Activated naive CD8-positive, alpha-beta T cell treated with anti-CD3 and anti-CD28 coated beads, Interleukin-2, amount 50 U/mL, for 24 hours (primary cell): ENCODE measurements around the gene ADA.
A peak's percentile ranks its signal among the peaks of the same experiment; 100 is the strongest.
"Not testable (repeated sequence)": the region's sequence is repeated elsewhere in the genome, so short reads cannot be mapped to it uniquely, and the experiment has no call there.

ENCODE experiments used
- ATAC-seq: fragments of 150-1000 bp; cut with Tn5 transposase; one replicate; pipeline ENCODE4 v1.10.0; 2021
- DNase-seq: peaks from one replicate; pipeline ENCODE4 v3.0.0; 2021
- H3K27ac Mint-ChIP-seq: one replicate; pipeline ENCODE4 v1.8.0; 2021; ENCODE audit warnings: mild to moderate bottlenecking, mixed read lengths
- H3K27me3 Mint-ChIP-seq: one replicate; pipeline ENCODE4 v1.8.0; 2021; ENCODE audit warnings: mixed read lengths
- H3K36me3 Mint-ChIP-seq: one replicate; pipeline ENCODE4 v1.8.0; 2021; ENCODE audit warnings: low read depth, mixed read lengths
- H3K4me1 Mint-ChIP-seq: one replicate; pipeline ENCODE4 v1.8.0; 2021; ENCODE audit warnings: mixed read lengths
- H3K4me3 Mint-ChIP-seq: one replicate; pipeline ENCODE4 v1.8.0; 2021; ENCODE audit warnings: mild to moderate bottlenecking, moderate library complexity, mixed read lengths
- H3K9me3 Mint-ChIP-seq: one replicate; pipeline ENCODE4 v1.8.0; 2021; ENCODE audit warnings: mixed read lengths

The ADA gene

DNA sequence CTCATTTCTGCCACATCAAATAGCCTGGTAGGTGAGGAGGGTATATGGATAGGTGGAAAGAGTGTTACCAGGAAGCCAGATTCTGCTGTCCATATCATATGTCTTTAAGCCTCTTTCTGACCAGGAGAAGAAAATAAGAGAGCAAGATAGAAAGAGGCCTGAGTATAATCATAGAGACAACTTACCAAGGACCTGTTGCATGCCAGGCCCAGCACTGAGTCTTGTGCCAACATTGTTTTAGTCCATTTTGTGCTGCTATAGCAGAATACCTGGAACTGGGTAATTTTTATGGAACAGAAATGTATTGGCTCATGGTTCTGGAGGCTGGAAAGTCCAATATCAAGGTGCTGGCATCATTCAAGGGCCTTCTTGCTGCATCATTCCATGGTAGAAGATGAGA lies 7.3 kb upstream of the ADA start:
- no peak overlapping the region for H3K4me3 Mint-ChIP-seq
- ATAC-seq (no peak), DNase-seq (no peak)
- no peaks in the 10 kb centered on the region for H3K9me3 Mint-ChIP-seq
- peaks cover 4% of the 10 kb centered on the region for H3K36me3 Mint-ChIP-seq
- H3K27me3 Mint-ChIP-seq, result no peaks in the 10 kb centered on the region
- peaks cover 2% of the 10 kb centered on the region for H3K4me1 Mint-ChIP-seq
- no peak overlapping the region for H3K27ac Mint-ChIP-seq

DNA sequence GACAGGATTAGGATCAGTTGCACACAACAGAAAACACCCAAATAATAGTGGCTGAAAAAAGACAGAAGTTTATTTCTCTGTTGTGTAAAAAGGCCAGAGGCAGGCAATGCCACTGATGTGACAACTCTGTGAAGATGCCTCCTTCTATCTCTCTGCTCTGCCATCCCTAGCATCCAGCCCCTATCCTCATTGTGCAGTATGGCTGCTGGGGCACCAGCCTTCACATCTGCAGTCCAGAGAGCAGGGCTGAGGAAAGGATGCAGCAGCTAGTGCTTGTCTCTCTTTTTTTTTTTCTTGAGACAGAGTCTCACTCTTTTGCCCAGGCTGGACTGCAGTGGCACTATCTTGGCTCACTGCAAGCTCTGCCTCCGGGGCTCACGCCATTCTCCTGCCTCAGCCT lies 6.4 kb upstream of the ADA start:
- ATAC-seq (no peak), DNase-seq (no peak)
- Mint-ChIP-seq H3K36me3 (peaks cover 4% of the 10 kb centered on the region), H3K9me3 (no peaks in the 10 kb centered on the region), H3K27me3 (no peaks in the 10 kb centered on the region), H3K4me1 (peaks cover 6% of the 10 kb centered on the region), H3K4me3 (no peak overlapping the region), H3K27ac (no peak overlapping the region)

DNA sequence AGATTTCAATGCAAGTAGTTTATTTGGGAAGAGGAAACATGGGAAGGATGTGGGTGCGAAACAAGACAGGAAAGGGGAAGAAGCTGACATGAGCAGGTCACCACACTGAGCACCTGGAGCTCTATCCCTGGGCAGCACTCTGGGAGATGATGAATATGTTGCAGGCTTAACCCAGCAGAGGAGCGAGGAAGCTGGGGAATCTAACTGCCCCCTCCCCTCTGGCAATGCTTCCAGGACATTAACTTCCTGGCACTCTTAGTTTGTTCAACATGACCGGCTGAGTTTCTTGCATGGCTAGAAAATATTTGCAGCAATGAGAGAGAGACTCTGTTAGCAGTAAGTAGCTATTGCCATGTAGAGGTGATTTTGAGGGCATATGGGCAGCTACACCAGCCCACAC lies 4.9 kb upstream of the ADA start:
- Mint-ChIP-seq H3K27me3 (no peaks in the 10 kb centered on the region), H3K36me3 (peaks cover 6% of the 10 kb centered on the region), H3K27ac (no peak overlapping the region), H3K4me1 (peaks cover 10% of the 10 kb centered on the region), H3K9me3 (no peaks in the 10 kb centered on the region), H3K4me3 (no peak overlapping the region)
- no peak for ATAC-seq
- DNase-seq, result no peak

DNA sequence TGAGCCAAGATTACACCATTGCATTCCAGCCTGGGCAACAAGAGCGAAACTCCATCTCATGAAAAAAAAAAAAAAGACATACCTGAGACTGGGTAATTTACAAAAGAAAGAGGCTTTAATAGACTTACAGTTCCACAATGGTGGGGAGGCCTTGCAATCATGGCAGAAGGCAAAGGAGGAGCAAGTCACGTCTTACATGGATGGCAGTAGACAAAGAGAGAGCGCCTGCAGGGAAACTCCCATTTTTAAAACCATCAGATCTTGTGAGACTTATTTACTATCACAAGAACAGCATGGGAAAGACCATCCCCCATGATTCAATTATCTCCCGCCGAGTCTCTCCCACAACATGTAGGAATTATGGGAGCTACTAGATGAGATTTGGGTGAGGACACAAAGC lies 2.7 kb upstream of the ADA start:
- not testable (repeated sequence) for DNase-seq, H3K27me3 Mint-ChIP-seq, H3K9me3 Mint-ChIP-seq, H3K36me3 Mint-ChIP-seq, H3K27ac Mint-ChIP-seq, ATAC-seq, H3K4me3 Mint-ChIP-seq
- peaks cover 24% of the 10 kb centered on the region for H3K4me1 Mint-ChIP-seq

DNA sequence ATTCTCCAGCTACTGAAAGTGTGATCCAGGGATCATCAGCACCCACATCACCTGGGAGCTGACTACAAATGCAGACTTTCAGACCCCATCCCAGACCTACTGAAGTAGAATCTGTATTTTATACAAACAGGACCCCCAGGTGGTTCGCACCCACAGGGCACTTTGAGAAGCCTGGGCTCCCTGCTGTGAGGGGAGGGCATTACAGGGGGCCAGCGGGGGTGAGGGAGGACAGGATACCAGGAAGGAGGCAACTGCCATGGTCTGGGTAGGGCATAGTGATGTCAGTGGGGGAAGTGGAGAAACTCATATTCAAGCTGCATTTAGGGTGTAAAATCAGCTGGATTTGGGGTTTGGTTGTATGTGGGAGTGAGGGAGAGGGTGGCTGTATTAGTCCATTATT lies 2.0 kb upstream of the ADA start:
- no peak for ATAC-seq

DNA sequence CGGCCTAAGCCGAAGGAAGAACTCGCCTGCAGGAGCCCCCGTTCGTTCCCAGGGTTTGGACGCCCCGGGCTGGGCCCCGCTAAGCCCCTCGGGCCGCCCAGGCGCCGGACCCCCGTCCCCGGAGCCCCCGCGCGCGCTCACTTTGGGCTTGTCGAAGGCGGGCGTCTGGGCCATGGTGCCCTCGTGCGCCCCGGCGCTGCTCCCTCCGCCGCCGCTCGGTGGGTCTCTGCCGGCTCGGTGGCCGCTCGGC lies 140 bp downstream of the ADA start:
- ATAC-seq (no peak), DNase-seq (no peak)
- no peaks in the 10 kb centered on the region for H3K9me3 Mint-ChIP-seq
- peaks cover 2% of the 10 kb centered on the region for H3K36me3 Mint-ChIP-seq
- H3K4me3 Mint-ChIP-seq, result peak overlapping the region; percentile 84
- H3K4me1 Mint-ChIP-seq, result peaks cover 48% of the 10 kb centered on the region
- H3K27me3 Mint-ChIP-seq, result no peaks in the 10 kb centered on the region
- H3K27ac Mint-ChIP-seq, result no peak overlapping the region

More for the DNA sequence above, 2.0 kb upstream of the ADA start:
- no peak for DNase-seq
- no peaks in the 10 kb centered on the region for H3K27me3 Mint-ChIP-seq
- H3K27ac Mint-ChIP-seq, result no peak overlapping the region
- no peak overlapping the region for H3K4me3 Mint-ChIP-seq
- peaks cover 6% of the 10 kb centered on the region for H3K36me3 Mint-ChIP-seq
- H3K4me1 Mint-ChIP-seq, result peaks cover 30% of the 10 kb centered on the region
- H3K9me3 Mint-ChIP-seq, result no peaks in the 10 kb centered on the region

DNA sequence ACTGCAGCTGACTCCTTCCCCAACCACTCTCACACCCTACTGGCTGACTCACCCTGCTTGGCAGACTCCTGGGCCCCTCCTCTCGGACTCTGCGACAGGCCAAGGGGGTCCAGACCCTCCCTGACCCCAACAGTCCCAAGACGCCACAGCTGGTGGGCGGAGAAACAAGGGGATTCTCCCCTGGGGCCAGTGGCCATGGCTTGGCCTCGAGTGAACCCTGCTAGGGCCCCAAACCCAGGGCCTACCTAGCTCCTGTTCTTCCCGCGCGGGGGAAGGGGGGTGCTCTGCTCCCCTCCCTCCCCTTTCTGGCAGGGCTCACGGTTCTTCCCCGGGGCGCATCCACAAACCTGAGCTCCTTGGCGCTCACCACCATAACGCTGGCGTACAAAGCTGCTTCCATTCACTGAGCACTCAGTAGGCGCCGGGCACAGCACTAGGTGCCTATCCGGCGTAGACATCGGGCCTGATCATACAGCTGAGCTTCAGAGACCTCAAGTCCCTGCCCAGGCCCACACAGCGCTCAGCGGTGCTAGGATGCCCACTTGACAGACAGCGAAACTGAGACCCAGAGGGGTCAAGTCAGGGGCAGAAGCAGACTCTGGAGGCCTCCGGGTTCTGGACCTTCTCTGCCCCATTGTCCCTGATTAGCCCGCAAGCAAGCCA lies 597 bp downstream of the ADA start:
- Mint-ChIP-seq H3K4me1 (peaks cover 53% of the 10 kb centered on the region), H3K27ac (peak overlapping the region; percentile 73), H3K27me3 (no peaks in the 10 kb centered on the region), H3K9me3 (no peaks in the 10 kb centered on the region), H3K4me3 (peak overlapping the region; percentile 84), H3K36me3 (peaks cover 2% of the 10 kb centered on the region)
- ATAC-seq (peak; percentile 35), DNase-seq (peak; percentile 43)

DNA sequence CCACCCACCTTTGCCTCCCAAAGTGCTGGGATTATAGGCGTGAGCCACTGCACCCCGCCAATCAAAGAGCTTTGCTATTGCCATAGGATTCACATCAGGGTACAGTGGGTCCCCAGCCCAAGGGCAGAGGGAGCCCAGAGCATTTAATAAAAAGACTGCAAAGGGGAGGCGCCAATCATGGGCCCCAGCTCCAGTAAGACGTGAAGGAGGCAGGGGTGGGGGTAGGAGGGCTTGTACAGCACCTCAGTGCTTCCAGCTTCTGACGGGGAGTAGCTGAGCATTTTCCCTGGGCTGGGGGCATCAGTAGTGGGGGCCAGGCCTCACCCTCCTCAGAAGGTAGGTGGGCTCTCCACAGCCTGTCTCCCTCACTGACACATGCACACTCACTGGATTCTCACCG lies 1.5 kb downstream of the ADA start:
- Mint-ChIP-seq H3K27ac (no peak overlapping the region), H3K4me3 (peak overlapping the region; percentile 84)
- ATAC-seq, result no peak

DNA sequence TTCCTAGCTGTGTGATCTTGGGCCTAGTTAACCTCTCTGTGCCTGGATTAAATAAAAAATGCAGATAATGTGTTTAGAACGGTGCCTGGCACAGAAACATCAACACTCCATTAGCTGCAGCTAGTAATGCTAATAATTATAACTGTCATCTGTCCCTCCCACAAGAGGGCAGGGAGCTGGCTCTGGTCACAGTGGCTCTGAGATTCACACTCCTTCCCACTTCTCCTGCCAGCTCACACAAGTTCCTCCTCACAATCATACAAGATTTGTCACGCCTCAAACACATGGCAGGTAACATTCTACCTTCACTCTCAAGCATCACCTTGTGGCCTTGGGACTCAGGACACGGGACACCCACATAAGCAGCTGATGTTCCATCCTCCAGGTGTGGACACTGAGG lies 2.4 kb downstream of the ADA start:
- Mint-ChIP-seq H3K36me3 (peaks cover 2% of the 10 kb centered on the region), H3K27me3 (no peaks in the 10 kb centered on the region), H3K4me3 (peak overlapping the region; percentile 20), H3K4me1 (peaks cover 70% of the 10 kb centered on the region), H3K9me3 (no peaks in the 10 kb centered on the region), H3K27ac (peak overlapping the region; percentile 47)
- DNase-seq (no peak), ATAC-seq (no peak)

More for the DNA sequence above, 1.5 kb downstream of the ADA start:
- H3K9me3 Mint-ChIP-seq, result no peaks in the 10 kb centered on the region
- peaks cover 2% of the 10 kb centered on the region for H3K36me3 Mint-ChIP-seq
- peaks cover 62% of the 10 kb centered on the region for H3K4me1 Mint-ChIP-seq
- H3K27me3 Mint-ChIP-seq, result no peaks in the 10 kb centered on the region
- DNase-seq, result no peak

DNA sequence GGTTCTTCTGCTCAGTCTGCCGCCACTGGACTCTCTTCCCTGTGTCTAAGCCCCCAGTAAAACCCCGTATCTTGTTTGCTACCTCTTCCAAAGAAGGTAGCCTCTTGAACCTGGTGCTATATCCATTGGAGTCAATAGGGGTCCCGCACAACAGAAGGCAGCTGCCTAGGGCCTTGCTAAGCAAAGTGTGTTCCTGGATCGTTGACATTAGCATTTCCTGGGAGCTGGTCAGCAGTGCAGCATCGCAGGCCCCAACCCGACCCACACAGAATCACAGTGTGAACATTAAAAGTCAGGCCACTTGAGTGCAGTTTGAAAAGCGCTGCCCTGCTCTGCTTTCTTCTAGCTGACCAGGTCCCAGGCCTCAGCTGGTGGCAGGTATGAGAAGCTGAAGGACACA lies 2.9 kb downstream of the ADA start:
- no peak overlapping the region for H3K4me3 Mint-ChIP-seq
- H3K9me3 Mint-ChIP-seq, result no peaks in the 10 kb centered on the region
- H3K36me3 Mint-ChIP-seq, result peaks cover 2% of the 10 kb centered on the region
- ATAC-seq, result no peak
- H3K4me1 Mint-ChIP-seq, result peaks cover 76% of the 10 kb centered on the region
- peak overlapping the region; percentile 47 for H3K27ac Mint-ChIP-seq
- DNase-seq, result no peak
- no peaks in the 10 kb centered on the region for H3K27me3 Mint-ChIP-seq

DNA sequence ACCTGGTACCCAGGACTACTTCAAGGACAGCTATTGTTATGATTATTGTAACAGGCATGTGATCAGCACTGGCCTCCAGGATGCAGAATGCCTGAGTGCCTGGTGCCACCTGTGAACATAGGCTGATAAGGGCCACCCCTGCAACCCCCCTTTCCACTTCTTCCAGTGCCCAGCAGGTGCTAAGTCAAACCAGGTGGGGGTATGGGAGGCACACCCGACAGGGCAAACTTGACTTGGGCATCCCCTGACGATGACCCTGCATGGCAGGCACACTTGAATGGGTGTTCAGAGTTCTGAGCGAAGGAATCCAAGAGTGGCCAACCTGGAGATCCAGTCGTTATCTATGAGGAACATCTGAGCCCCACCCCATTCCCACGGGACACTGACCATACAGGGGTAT lies 3.4 kb downstream of the ADA start:
- no peaks in the 10 kb centered on the region for H3K27me3 Mint-ChIP-seq
- no peaks in the 10 kb centered on the region for H3K9me3 Mint-ChIP-seq
- ATAC-seq (no peak), DNase-seq (no peak)
- no peak overlapping the region for H3K27ac Mint-ChIP-seq
- peaks cover 2% of the 10 kb centered on the region for H3K36me3 Mint-ChIP-seq
- no peak overlapping the region for H3K4me3 Mint-ChIP-seq
- H3K4me1 Mint-ChIP-seq, result peaks cover 78% of the 10 kb centered on the region

DNA sequence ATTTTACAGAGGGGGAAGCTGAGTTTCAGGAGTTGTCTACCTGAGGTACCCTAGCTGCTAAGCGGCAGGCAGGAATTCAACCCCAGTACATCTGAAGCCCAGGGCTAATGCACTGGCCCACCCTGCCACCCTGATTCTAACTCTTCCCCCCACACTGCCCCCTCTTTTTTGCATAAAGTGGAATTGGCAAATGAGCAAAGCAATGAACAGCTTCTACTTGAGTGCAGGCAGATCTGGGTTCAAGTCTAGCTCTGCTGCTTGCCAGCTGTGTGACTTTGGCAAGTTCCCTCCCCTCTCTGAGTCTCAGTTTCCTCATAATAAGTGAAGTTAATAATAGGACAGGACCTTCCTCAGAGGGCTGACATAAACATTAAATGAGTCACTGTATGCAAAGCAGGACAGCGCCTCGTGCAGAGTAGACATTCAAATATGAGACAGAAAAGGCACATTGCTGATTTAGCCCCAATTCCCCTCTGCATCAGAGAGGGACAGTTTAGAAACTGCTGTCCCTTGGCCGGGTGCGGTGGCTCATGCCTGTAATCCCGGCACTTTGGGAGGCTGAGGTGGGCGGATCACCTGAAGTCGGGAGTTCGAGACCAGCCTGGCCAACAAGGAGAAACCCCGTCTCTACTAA lies 4.7 kb downstream of the ADA start:
- ATAC-seq, result peak; percentile 16
- Mint-ChIP-seq H3K36me3 (no peaks in the 10 kb centered on the region), H3K9me3 (no peaks in the 10 kb centered on the region), H3K4me1 (peaks cover 85% of the 10 kb centered on the region), H3K27ac (peak overlapping the region; percentile 74), H3K4me3 (peak overlapping the region; percentile 4), H3K27me3 (no peaks in the 10 kb centered on the region)
- no peak for DNase-seq

DNA sequence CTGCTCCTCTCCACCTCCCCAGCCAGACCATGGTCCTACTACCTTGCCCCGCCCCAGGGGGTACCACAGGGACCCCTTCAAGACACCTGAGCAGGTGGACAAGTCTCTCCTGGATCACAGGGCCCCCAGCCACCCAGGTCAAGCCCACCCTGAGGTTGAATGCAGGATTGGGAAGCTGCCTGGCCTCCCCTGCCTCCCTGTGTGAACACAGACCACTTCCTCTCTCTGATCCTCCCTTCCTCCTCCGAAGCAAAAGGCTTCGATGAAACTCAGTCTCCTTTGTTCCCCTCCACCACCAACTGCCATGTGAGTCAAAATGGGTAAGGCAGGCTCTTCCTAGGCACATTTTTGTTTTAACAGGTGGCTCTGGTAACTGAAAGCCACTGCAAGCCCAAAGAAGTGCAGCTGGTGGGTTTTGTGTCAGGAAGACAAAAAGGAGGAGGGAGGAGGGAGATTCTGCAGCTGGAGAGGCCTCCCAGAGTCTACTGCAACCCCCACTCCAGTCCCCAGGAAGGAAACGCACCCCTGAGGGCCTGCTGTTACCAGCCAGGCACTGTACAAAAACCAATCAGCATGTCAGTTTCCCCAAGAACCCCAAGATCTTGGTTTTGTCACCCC lies 5.4 kb downstream of the ADA start:
- H3K27ac Mint-ChIP-seq, result peak overlapping the region; percentile 74
- ATAC-seq (no peak), DNase-seq (no peak)
- H3K27me3 Mint-ChIP-seq, result no peaks in the 10 kb centered on the region
- H3K36me3 Mint-ChIP-seq, result no peaks in the 10 kb centered on the region
- peak overlapping the region; percentile 4 for H3K4me3 Mint-ChIP-seq
- H3K4me1 Mint-ChIP-seq, result peaks cover 91% of the 10 kb centered on the region
- H3K9me3 Mint-ChIP-seq, result no peaks in the 10 kb centered on the region

DNA sequence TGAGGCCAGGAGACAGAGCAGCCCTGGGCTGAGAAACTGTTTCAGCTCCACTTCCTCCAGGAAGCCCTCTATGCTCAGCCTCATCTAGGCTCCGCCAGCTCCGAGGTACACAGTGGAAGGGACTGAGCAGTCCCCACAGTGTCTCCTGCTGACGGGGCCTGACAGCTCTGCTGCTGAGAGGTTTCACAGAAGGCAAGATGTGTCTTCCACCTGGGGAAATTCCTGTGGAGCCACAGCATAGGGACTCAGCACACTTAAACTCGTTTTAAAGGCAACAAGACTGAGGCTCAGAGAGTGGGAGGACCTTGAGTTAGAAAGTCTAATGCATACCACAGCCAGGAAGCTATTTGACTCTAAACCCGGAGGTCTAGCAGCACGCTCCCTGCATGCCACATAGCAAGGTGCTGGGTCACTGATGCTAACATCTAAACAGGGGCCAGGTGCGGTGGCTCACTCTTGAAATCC lies 6.8 kb downstream of the ADA start:
- DNase-seq (peak; percentile 31), ATAC-seq (peak; percentile 56)
- Mint-ChIP-seq H3K36me3 (peaks cover 3% of the 10 kb centered on the region), H3K9me3 (no peaks in the 10 kb centered on the region), H3K27ac (peak overlapping the region; percentile 80), H3K4me3 (no peak overlapping the region), H3K4me1 (peaks cover 80% of the 10 kb centered on the region), H3K27me3 (no peaks in the 10 kb centered on the region)

DNA sequence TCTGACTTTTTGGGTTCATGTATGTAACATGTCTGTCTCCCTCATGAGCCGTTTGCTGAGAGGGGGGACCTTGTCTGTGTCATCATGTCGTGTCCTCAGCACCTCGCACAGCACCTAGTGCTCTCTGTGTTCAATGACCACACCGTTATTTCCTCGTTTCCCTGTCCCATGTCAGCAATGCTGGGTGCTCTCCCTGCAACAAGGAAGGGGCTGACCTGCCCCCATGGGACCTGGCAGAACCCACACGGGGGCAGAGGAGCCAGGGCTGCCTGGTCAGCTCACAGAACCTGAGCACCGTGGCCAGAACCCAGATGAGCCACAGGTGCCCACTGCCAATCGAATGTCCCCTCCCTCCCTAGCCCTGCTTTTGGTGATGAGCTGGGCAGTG lies 7.3 kb downstream of the ADA start:
- Mint-ChIP-seq H3K27ac (peak overlapping the region; percentile 52), H3K4me3 (peak overlapping the region; percentile 51), H3K4me1 (peaks cover 78% of the 10 kb centered on the region), H3K36me3 (peaks cover 5% of the 10 kb centered on the region), H3K9me3 (no peaks in the 10 kb centered on the region), H3K27me3 (no peaks in the 10 kb centered on the region)
- ATAC-seq (no peak), DNase-seq (no peak)
